HEK293T (cell line): Measurements from ENCODE around the gene SKIC8.
A peak's percentile ranks its signal among the peaks of the same experiment; 100 is the strongest.

Experiments used
- CTCF ChIA-PET: fragments of 350-600 bp; formaldehyde crosslinking; extraction: SDS; loops from one replicate; lab custom pipeline; 2021; ENCODE audit warnings: antibody characterized with exemption, inconsistent platforms; lab: Yijun Ruan, JAX
- POLR2A ChIA-PET: fragments of 350-600 bp; formaldehyde crosslinking; extraction: SDS; loops from one replicate; lab custom pipeline; 2020; ENCODE audit warnings: antibody characterized with exemption, inconsistent platforms; lab: Yijun Ruan, JAX
- DNase-seq: peaks from one replicate; pipeline ENCODE4 v3.0.0; 2012; ENCODE audit warnings: mixed read lengths; ENCODE audit errors: extremely low spot score
- ARNT ChIP-seq: fragments of 450-650 bp; IDR thresholded peaks from 2 replicates; pipeline ENCODE4 v1.6.1; 2017; ENCODE audit warnings: mild to moderate bottlenecking
- BHLHE40 ChIP-seq: fragments of 450-650 bp; IDR thresholded peaks from 2 replicates; pipeline ENCODE4 v1.6.1; 2016; ENCODE audit warnings: mild to moderate bottlenecking, moderate library complexity, borderline replicate concordance
- CTBP1 ChIP-seq: fragments of 450-650 bp; IDR thresholded peaks from 2 replicates; pipeline ENCODE4 v1.6.1; 2016; ENCODE audit warnings: borderline replicate concordance
- ELF4 ChIP-seq: fragments of 450-650 bp; IDR thresholded peaks from 2 replicates; pipeline ENCODE4 v1.6.1; 2017; ENCODE audit warnings: antibody characterized with exemption
- FOXA1 ChIP-seq: fragments of 450-650 bp; IDR thresholded peaks from 2 replicates; pipeline ENCODE4 v1.6.1; 2016; ENCODE audit warnings: mild to moderate bottlenecking
- FOXK2 ChIP-seq: fragments of 450-650 bp; IDR thresholded peaks from 2 replicates; pipeline ENCODE4 v1.6.1; 2016; ENCODE audit warnings: mild to moderate bottlenecking
- FOXM1 ChIP-seq: fragments of 450-650 bp; IDR thresholded peaks from 2 replicates; pipeline ENCODE4 v1.6.1; 2017; ENCODE audit warnings: mild to moderate bottlenecking, borderline replicate concordance
- HDGF ChIP-seq: fragments of 450-650 bp; IDR thresholded peaks from 2 replicates; pipeline ENCODE4 v1.6.1; 2017; ENCODE audit warnings: antibody characterized with exemption, borderline replicate concordance
- L3MBTL2 ChIP-seq: fragments of 450-650 bp; conservative IDR thresholded peaks from 2 replicates; pipeline ENCODE4 v1.6.1; 2016; ENCODE audit warnings: mild to moderate bottlenecking
- LEF1 ChIP-seq: fragments of 450-650 bp; IDR thresholded peaks from 2 replicates; pipeline ENCODE4 v1.6.1; 2017; ENCODE audit warnings: mild to moderate bottlenecking, borderline replicate concordance
- NFRKB ChIP-seq: fragments of 450-650 bp; IDR thresholded peaks from 2 replicates; pipeline ENCODE4 v1.6.1; 2016; ENCODE audit warnings: mild to moderate bottlenecking, moderate library complexity
- PKNOX1 ChIP-seq: fragments of 450-650 bp; IDR thresholded peaks from 2 replicates; pipeline ENCODE4 v1.6.1; 2016
- SP1 ChIP-seq: fragments of 450-650 bp; IDR thresholded peaks from 2 replicates; pipeline ENCODE4 v1.6.1; 2017
- SUZ12 ChIP-seq: fragments of 450-650 bp; IDR thresholded peaks from 2 replicates; pipeline ENCODE4 v1.6.1; 2016; ENCODE audit warnings: mild to moderate bottlenecking
- TARDBP ChIP-seq: fragments of 450-650 bp; IDR thresholded peaks from 2 replicates; pipeline ENCODE4 v1.6.1; 2016
- ZNF384 ChIP-seq: fragments of 450-650 bp; IDR thresholded peaks from 2 replicates; pipeline ENCODE4 v1.6.1; 2016

Gene SKIC8

GRCh38 chr15:78290222-78290621 is 9.2 kb downstream of the SKIC8 start:
- DNase-seq = no peak
- ChIA-PET POLR2A (interaction anchor here (1.7 kb wide), 1 partner anchor 9 kb away, joined by 10 read pairs; the partner anchor contains the start of gene SKIC8), CTCF (interaction anchor here (0.6 kb wide), 1 partner anchor 174 kb away, joined by 7 read pairs; no protein-coding TSS in a partner anchor)
- no peak for TF ChIP-seq FOXM1
- no peak for TF ChIP-seq NFRKB
- TF ChIP-seq HDGF = no peak

- DNase-seq = peak; percentile 23
- POLR2A ChIA-PET = interaction anchor here (0.6 to 5.8 kb wide), 2 partner anchors 11 to 14 kb away, joined by 3 to 36 read pairs; partner anchors contain the start of gene SKIC8
- CTCF ChIA-PET = no interaction called here
- TF ChIP-seq SUZ12 (no peak), PKNOX1 (no peak), CTBP1 (no peak), HDGF (no peak), ZNF384 (no peak), FOXK2 (no peak), LEF1 (no peak), TARDBP (no peak), FOXA1 (no peak), BHLHE40 (no peak), SP1 (no peak), NFRKB (no peak), ARNT (no peak), FOXM1 (no peak), ELF4 (no peak), L3MBTL2 (no peak)
Measured at GRCh38 chr15:78284758-78285157, 14.7 kb downstream of the SKIC8 start.

- ChIA-PET POLR2A (interaction anchor here (1.0 to 5.8 kb wide), 4 partner anchors 10 to 156 kb away, joined by 3 to 36 read pairs (median 4); partner anchors contain the start of genes IREB2 and SKIC8), CTCF (interaction anchor here (1.0 kb wide), 1 partner anchor 20 kb away, joined by 3 read pairs; no protein-coding TSS in a partner anchor)
Measured at GRCh38 chr15:78282324-78282723, 17.1 kb downstream of the SKIC8 start.

GRCh38 chr15:78280319-78281072 is 18.9 kb downstream of the SKIC8 start:
- ChIA-PET CTCF (interaction anchor here (0.6 kb wide), 1 partner anchor 173 kb away, joined by 3 read pairs; no protein-coding TSS in a partner anchor), POLR2A (interaction anchor here (0.9 to 1.0 kb wide), 2 partner anchors 19 to 132 kb away, joined by 3 to 4 read pairs; partner anchors contain the start of genes IDH3A and SKIC8)
- TF ChIP-seq FOXK2 (no peak), CTBP1 (no peak), PKNOX1 (no peak), BHLHE40 (no peak), FOXM1 (no peak), L3MBTL2 (no peak), TARDBP (no peak), SP1 (no peak), ELF4 (no peak), LEF1 (no peak), HDGF (no peak), ZNF384 (no peak), ARNT (no peak), FOXA1 (no peak)
- DNase-seq = no peak

More at GRCh38 chr15:78282324-78282723, 17.1 kb downstream of the SKIC8 start:
- DNase-seq = no peak
- TF ChIP-seq LEF1 (no peak), SP1 (no peak), NFRKB (no peak), SUZ12 (no peak), ELF4 (no peak), HDGF (no peak), ZNF384 (no peak), PKNOX1 (no peak), ARNT (no peak), BHLHE40 (no peak), TARDBP (no peak)

GRCh38 chr15:78276064-78276943 is 23.1 kb downstream of the SKIC8 start:
- no peak for TF ChIP-seq NFRKB
- TF ChIP-seq LEF1 = no peak
- no peak for TF ChIP-seq ELF4
- TF ChIP-seq BHLHE40 = no peak
- TF ChIP-seq ZNF384 = no peak
- TF ChIP-seq L3MBTL2 = no peak
- TF ChIP-seq SUZ12 = no peak
- TF ChIP-seq PKNOX1 = no peak
- TF ChIP-seq CTBP1 = no peak
- DNase-seq = no peak
- ChIA-PET CTCF (no interaction called here), POLR2A (interaction anchor here (2.0 kb wide), 1 partner anchor 23 kb away, joined by 8 read pairs; the partner anchor contains the start of gene SKIC8)
